IPS DF 6.9 (cell line): ENCODE measurements around the gene GAS7.

ENCODE experiments used
- DNase-seq: peaks from one replicate; pipeline ENCODE4 v3.0.0-alpha.2; 2013; ENCODE audit warnings: low read depth, low spot score
- H3K27ac ChIP-seq: one replicate; pipeline ENCODE4 v1.5.1; 2013; ENCODE audit warnings: low read length, control low read depth
- H3K27me3 ChIP-seq: 2 replicates; pipeline ENCODE4 v1.6.1; 2013; ENCODE audit warnings: mild to moderate bottlenecking, low read length; ENCODE audit not compliant: control insufficient read depth, insufficient read depth
- H3K36me3 ChIP-seq: 2 replicates; pipeline ENCODE4 v1.6.1; 2013; ENCODE audit warnings: low read length; ENCODE audit not compliant: control insufficient read depth, insufficient read depth
- H3K4me1 ChIP-seq: 2 replicates; pipeline ENCODE4 v1.6.1; 2013; ENCODE audit warnings: low read length; ENCODE audit not compliant: control insufficient read depth, insufficient read depth
- H3K4me3 ChIP-seq: 2 replicates; pipeline ENCODE4 v1.5.1; 2013; ENCODE audit warnings: mild to moderate bottlenecking, low read length
- H3K9me3 ChIP-seq: 2 replicates; pipeline ENCODE4 v1.6.1; 2013; ENCODE audit warnings: low read length, inconsistent platforms; ENCODE audit not compliant: control insufficient read depth, insufficient read depth
- WGBS: extraction: QIAGEN DNeasy Blood & Tissue Kit; methylation state at CpG from one replicate; pipeline ENCODE4 v1.1.7; 2013; ENCODE audit warnings: mixed read lengths, missing lambda C conversion rate; ENCODE audit not compliant: insufficient read length, insufficient coverage; 5-methylcytosine and 5-hydroxymethylcytosine counted together

GAS7 gene

GRCh38 chr17:10036511-10037061 is 161.8 kb downstream of the GAS7 start:
- H3K36me3 ChIP-seq = no peaks in the 10 kb centered on the region
- no peak overlapping the region for H3K27ac ChIP-seq
- no CpG with 5 or more reads among the region's 11 CpGs for WGBS
- H3K9me3 ChIP-seq = no peaks in the 10 kb centered on the region
- DNase-seq = no peak
- H3K4me1 ChIP-seq = 0 out of 2 replicates have a peak, but pooled peaks cover 1% of the 10 kb centered on the region
- H3K27me3 ChIP-seq = no peaks in the 10 kb centered on the region
- no peak overlapping the region for H3K4me3 ChIP-seq

GRCh38 chr17:10035885-10036284 is 162.5 kb downstream of the GAS7 start:
- DNase-seq = no peak

GRCh38 chr17:10034719-10035475 is 163.5 kb downstream of the GAS7 start:
- WGBS = no CpG with 5 or more reads among the region's 15 CpGs
- Histone ChIP-seq H3K27me3 (no peaks in the 10 kb centered on the region), H3K36me3 (no peaks in the 10 kb centered on the region), H3K27ac (no peak overlapping the region), H3K4me1 (0 out of 2 replicates have a peak, but pooled peaks cover 1% of the 10 kb centered on the region), H3K4me3 (no peak overlapping the region), H3K9me3 (no peaks in the 10 kb centered on the region)
- no peak for DNase-seq

More at GRCh38 chr17:10035885-10036284, 162.5 kb downstream of the GAS7 start:
- Histone ChIP-seq H3K4me1 (0 out of 2 replicates have a peak, but pooled peaks cover 1% of the 10 kb centered on the region), H3K27me3 (no peaks in the 10 kb centered on the region), H3K27ac (no peak overlapping the region), H3K4me3 (no peak overlapping the region), H3K36me3 (no peaks in the 10 kb centered on the region), H3K9me3 (no peaks in the 10 kb centered on the region)
- WGBS = no CpG with 5 or more reads among the region's 4 CpGs

GRCh38 chr17:10033959-10034358 is 164.4 kb downstream of the GAS7 start:
- no peak for DNase-seq
- H3K27ac ChIP-seq = no peak overlapping the region
- H3K27me3 ChIP-seq = no peaks in the 10 kb centered on the region
- no peak overlapping the region for H3K4me3 ChIP-seq
- WGBS = no CpG with 5 or more reads among the region's 8 CpGs
- no peaks in the 10 kb centered on the region for H3K36me3 ChIP-seq
- H3K4me1 ChIP-seq = 0 out of 2 replicates have a peak, but pooled peaks cover 1% of the 10 kb centered on the region
- no peaks in the 10 kb centered on the region for H3K9me3 ChIP-seq

- Histone ChIP-seq H3K27me3 (no peaks in the 10 kb centered on the region), H3K4me1 (0 out of 2 replicates have a peak, but pooled peaks cover 1% of the 10 kb centered on the region), H3K27ac (no peak overlapping the region), H3K4me3 (no peak overlapping the region), H3K9me3 (no peaks in the 10 kb centered on the region), H3K36me3 (no peaks in the 10 kb centered on the region)
- no peak for DNase-seq
- WGBS = no CpG with 5 or more reads among the region's 10 CpGs
These were observed 165.0 kb downstream of the GAS7 start for GRCh38 chr17:10033449-10033848.

- H3K27me3 ChIP-seq = no peaks in the 10 kb centered on the region
- 0 out of 2 replicates have a peak, but pooled peaks cover 1% of the 10 kb centered on the region for H3K4me1 ChIP-seq
- WGBS = no CpG with 5 or more reads among the region's 6 CpGs
These were observed 166.1 kb downstream of the GAS7 start for GRCh38 chr17:10032118-10032852.

GRCh38 chr17:10031606-10032005 is 166.8 kb downstream of the GAS7 start:
- no peak overlapping the region for H3K27ac ChIP-seq
- no CpG with 5 or more reads among the region's 11 CpGs for WGBS
- H3K9me3 ChIP-seq = no peaks in the 10 kb centered on the region
- H3K4me1 ChIP-seq = 0 out of 2 replicates have a peak, but pooled peaks cover 1% of the 10 kb centered on the region
- no peaks in the 10 kb centered on the region for H3K36me3 ChIP-seq
- no peak overlapping the region for H3K4me3 ChIP-seq
- H3K27me3 ChIP-seq = no peaks in the 10 kb centered on the region
- DNase-seq = no peak

More at GRCh38 chr17:10032118-10032852, 166.1 kb downstream of the GAS7 start:
- Histone ChIP-seq H3K36me3 (no peaks in the 10 kb centered on the region), H3K27ac (no peak overlapping the region), H3K9me3 (no peaks in the 10 kb centered on the region), H3K4me3 (no peak overlapping the region)
- no peak for DNase-seq

- no peaks in the 10 kb centered on the region for H3K27me3 ChIP-seq
- H3K4me1 ChIP-seq = peaks cover 4% of the 10 kb centered on the region; the same call in 1 of the 2 replicates
- no CpG with 5 or more reads among the region's 3 CpGs for WGBS
- no peaks in the 10 kb centered on the region for H3K36me3 ChIP-seq
- no peak overlapping the region for H3K27ac ChIP-seq
- no peaks in the 10 kb centered on the region for H3K9me3 ChIP-seq
- DNase-seq = no peak
- H3K4me3 ChIP-seq = no peak overlapping the region
These were observed 167.3 kb downstream of the GAS7 start for GRCh38 chr17:10031127-10031526.

GRCh38 chr17:10029129-10029528 is 169.3 kb downstream of the GAS7 start:
- H3K36me3 ChIP-seq = no peaks in the 10 kb centered on the region
- no peak overlapping the region for H3K4me3 ChIP-seq
- no peak for DNase-seq
- no peaks in the 10 kb centered on the region for H3K27me3 ChIP-seq
- no peaks in the 10 kb centered on the region for H3K9me3 ChIP-seq
- peaks cover 4% of the 10 kb centered on the region; the same call in 1 of the 2 replicates for H3K4me1 ChIP-seq
- no CpG with 5 or more reads among the region's 7 CpGs for WGBS
- no peak overlapping the region for H3K27ac ChIP-seq
